ENCODE measurements around the gene PAPOLA. TPM values are rescaled to one million over a fixed set of nuclear protein-coding genes. Genes with fewer than 3 reads are reported as not detected.

PAPOLA gene
- total and polyA plus RNA-seq, 2 experiments from 2014 or later: 198 to 237 TPM

DNA sequence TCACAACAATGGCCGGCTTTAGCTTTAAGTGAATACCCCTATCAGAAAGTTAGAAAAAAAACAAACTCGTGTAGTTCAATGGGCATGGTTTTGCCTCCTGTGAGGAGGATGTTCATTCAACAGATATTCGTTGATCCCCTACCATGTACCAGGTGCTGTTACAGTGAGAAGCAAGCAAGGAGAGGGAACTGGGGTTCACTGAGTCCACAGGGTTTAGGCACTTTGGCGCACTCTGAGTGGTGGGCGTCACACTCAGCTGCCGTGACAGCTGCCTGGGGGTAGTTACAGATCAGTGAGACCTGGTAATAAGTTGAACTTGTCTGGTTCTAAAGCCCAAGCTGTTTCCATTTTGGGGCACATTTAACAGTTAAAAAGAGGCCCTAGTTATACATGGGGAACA lies 74.2 kb downstream of the PAPOLA start:
- no peak for DNase-seq (ENCODE audit: low spot score)
- Histone ChIP-seq H2AFZ (no peak overlapping the region), H3K4me1 (ENCODE audit: insufficient read depth) (peaks cover 11% of the 10 kb centered on the region), H3K79me2 (replicated peaks; ENCODE audit: insufficient read depth) (no peaks in the 10 kb centered on the region), H3K36me3 (ENCODE audit: insufficient read depth) (no peaks in the 10 kb centered on the region), H3K4me3 (no peak overlapping the region), H3F3A (replicated peaks; ENCODE audit: low read depth) (0 out of 2 replicates have a peak, but pooled peaks cover 2% of the 10 kb centered on the region), H3K9me2 (ENCODE audit: insufficient read depth) (no peaks in the 10 kb centered on the region), H3K27me3 (ENCODE audit: insufficient read depth) (no peaks in the 10 kb centered on the region), H3K27ac (ENCODE audit: low read depth) (no peak overlapping the region), H3K4me2 (no peak overlapping the region), H4K20me1 (replicated peaks; ENCODE audit: insufficient read depth) (no peaks in the 10 kb centered on the region)
- Mint-ChIP-seq H3K4me1 (peaks cover 32% of the 10 kb centered on the region), H3K27ac (no peak overlapping the region; the same call in 1 of the 2 replicates), H3K4me3 (no peak overlapping the region), H3K27me3 (ENCODE audit: insufficient read depth, low read depth, poor library complexity) (peaks cover 4% of the 10 kb centered on the region), H3K9me3 (no peaks in the 10 kb centered on the region; the same call in 2 of the 3 replicates), H3K36me3 (ENCODE audit: low read depth) (no peaks in the 10 kb centered on the region)
- no peak for ATAC-seq
- TF ChIP-seq POLR2AphosphoS5 (IDR thresholded peaks at IDR 0.05; ENCODE audit: low read depth): no peak
- TF ChIP-seq ZNF114 (CRISPR knock-in tag; IDR thresholded peaks at IDR 0.05): no peak
- TF ChIP-seq EZH2 (IDR thresholded peaks at IDR 0.05; ENCODE audit: low read depth, unreplicated experiment): no peak
- no peak for TF ChIP-seq CTCF (conservative IDR thresholded peaks at IDR 0.05; ENCODE audit: low read depth in 2 of 2)
- TF ChIP-seq, protein P1, sequence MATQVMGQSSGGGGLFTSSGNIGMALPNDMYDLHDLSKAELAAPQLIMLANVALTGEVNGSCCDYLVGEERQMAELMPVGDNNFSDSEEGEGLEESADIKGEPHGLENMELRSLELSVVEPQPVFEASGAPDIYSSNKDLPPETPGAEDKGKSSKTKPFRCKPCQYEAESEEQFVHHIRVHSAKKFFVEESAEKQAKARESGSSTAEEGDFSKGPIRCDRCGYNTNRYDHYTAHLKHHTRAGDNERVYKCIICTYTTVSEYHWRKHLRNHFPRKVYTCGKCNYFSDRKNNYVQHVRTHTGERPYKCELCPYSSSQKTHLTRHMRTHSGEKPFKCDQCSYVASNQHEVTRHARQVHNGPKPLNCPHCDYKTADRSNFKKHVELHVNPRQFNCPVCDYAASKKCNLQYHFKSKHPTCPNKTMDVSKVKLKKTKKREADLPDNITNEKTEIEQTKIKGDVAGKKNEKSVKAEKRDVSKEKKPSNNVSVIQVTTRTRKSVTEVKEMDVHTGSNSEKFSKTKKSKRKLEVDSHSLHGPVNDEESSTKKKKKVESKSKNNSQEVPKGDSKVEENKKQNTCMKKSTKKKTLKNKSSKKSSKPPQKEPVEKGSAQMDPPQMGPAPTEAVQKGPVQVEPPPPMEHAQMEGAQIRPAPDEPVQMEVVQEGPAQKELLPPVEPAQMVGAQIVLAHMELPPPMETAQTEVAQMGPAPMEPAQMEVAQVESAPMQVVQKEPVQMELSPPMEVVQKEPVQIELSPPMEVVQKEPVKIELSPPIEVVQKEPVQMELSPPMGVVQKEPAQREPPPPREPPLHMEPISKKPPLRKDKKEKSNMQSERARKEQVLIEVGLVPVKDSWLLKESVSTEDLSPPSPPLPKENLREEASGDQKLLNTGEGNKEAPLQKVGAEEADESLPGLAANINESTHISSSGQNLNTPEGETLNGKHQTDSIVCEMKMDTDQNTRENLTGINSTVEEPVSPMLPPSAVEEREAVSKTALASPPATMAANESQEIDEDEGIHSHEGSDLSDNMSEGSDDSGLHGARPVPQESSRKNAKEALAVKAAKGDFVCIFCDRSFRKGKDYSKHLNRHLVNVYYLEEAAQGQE (IDR thresholded peaks at IDR 0.05; ENCODE audit: unreplicated experiment): no peak
- TF ChIP-seq JUNB (IDR thresholded peaks at IDR 0.05; ENCODE audit: unreplicated experiment): no peak
- no peak for TF ChIP-seq NANOG (IDR thresholded peaks at IDR 0.05; ENCODE audit: borderline replicate concordance)
- TF ChIP-seq, protein P2, sequence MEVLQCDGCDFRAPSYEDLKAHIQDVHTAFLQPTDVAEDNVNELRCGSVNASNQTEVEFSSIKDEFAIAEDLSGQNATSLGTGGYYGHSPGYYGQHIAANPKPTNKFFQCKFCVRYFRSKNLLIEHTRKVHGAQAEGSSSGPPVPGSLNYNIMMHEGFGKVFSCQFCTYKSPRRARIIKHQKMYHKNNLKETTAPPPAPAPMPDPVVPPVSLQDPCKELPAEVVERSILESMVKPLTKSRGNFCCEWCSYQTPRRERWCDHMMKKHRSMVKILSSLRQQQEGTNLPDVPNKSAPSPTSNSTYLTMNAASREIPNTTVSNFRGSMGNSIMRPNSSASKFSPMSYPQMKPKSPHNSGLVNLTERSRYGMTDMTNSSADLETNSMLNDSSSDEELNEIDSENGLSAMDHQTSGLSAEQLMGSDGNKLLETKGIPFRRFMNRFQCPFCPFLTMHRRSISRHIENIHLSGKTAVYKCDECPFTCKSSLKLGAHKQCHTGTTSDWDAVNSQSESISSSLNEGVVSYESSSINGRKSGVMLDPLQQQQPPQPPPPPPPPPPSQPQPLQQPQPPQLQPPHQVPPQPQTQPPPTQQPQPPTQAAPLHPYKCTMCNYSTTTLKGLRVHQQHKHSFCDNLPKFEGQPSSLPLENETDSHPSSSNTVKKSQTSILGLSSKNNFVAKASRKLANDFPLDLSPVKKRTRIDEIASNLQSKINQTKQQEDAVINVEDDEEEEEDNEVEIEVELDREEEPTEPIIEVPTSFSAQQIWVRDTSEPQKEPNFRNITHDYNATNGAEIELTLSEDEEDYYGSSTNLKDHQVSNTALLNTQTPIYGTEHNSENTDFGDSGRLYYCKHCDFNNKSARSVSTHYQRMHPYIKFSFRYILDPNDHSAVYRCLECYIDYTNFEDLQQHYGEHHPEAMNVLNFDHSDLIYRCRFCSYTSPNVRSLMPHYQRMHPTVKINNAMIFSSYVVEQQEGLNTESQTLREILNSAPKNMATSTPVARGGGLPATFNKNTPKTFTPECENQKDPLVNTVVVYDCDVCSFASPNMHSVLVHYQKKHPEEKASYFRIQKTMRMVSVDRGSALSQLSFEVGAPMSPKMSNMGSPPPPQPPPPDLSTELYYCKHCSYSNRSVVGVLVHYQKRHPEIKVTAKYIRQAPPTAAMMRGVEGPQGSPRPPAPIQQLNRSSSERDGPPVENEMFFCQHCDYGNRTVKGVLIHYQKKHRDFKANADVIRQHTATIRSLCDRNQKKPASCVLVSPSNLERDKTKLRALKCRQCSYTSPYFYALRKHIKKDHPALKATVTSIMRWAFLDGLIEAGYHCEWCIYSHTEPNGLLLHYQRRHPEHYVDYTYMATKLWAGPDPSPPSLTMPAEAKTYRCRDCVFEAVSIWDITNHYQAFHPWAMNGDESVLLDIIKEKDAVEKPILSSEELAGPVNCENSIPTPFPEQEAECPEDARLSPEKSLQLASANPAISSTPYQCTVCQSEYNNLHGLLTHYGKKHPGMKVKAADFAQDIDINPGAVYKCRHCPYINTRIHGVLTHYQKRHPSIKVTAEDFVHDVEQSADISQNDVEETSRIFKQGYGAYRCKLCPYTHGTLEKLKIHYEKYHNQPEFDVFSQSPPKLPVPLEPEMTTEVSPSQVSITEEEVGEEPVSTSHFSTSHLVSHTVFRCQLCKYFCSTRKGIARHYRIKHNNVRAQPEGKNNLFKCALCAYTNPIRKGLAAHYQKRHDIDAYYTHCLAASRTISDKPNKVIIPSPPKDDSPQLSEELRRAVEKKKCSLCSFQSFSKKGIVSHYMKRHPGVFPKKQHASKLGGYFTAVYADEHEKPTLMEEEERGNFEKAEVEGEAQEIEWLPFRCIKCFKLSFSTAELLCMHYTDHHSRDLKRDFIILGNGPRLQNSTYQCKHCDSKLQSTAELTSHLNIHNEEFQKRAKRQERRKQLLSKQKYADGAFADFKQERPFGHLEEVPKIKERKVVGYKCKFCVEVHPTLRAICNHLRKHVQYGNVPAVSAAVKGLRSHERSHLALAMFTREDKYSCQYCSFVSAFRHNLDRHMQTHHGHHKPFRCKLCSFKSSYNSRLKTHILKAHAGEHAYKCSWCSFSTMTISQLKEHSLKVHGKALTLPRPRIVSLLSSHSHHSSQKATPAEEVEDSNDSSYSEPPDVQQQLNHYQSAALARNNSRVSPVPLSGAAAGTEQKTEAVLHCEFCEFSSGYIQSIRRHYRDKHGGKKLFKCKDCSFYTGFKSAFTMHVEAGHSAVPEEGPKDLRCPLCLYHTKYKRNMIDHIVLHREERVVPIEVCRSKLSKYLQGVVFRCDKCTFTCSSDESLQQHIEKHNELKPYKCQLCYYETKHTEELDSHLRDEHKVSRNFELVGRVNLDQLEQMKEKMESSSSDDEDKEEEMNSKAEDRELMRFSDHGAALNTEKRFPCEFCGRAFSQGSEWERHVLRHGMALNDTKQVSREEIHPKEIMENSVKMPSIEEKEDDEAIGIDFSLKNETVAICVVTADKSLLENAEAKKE (CRISPR knock-in tag; IDR thresholded peaks at IDR 0.05): no peak
- TF ChIP-seq CREB1 (CRISPR knock-in tag; IDR thresholded peaks at IDR 0.05; ENCODE audit: low read depth): no peak
- TF ChIP-seq ETS1 (IDR thresholded peaks at IDR 0.05): no peak
- no peak for TF ChIP-seq STAT1 (IDR thresholded peaks at IDR 0.05; ENCODE audit: unreplicated experiment)
- no peak for TF ChIP-seq EZH2phosphoT487 (IDR thresholded peaks at IDR 0.05; ENCODE audit: unreplicated experiment)

Measured in GM23338 (cell line).